SH-SY5Y (cell line): ENCODE data around the gene ZNF644.

Source experiments
- GATA2 ChIP-seq: IDR thresholded peaks from 2 replicates; pipeline ENCODE4 v1.6.1; 2011; ENCODE audit warnings: mild to moderate bottlenecking, low read depth, low read length
- GATA3 ChIP-seq: IDR thresholded peaks from 2 replicates; pipeline ENCODE4 v1.6.1; 2011; ENCODE audit warnings: low read depth, mild to moderate bottlenecking, low read length, moderate library complexity

DNA sequence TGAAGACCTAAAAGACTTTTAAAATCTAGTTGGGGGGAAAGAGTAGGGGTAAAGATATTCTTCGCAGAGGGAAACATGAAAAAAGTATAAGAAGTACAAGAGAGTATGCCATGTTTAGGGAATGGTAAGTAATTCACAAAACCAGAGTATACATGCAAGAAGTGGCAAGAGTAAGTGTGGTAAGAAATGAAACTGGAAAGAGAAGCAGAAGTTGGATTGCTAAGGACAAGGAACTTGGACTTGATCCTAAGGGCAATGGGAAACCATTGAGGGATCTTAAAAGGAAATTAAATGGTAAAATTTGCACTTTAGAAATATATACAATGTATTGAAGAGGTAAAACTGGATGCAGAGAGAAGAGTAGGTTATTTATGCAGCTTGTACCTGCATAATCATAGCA, 9.2 kb upstream of the ZNF644 start:
- no peak for TF ChIP-seq GATA3
- TF ChIP-seq GATA2 = no peak
